Keratinocyte (primary cell): ENCODE measurements around the gene IRF9.

Experiments used
- EZH2 ChIP-seq: IDR thresholded peaks from one replicate; pipeline ENCODE4 v1.6.1; 2012; ENCODE audit warnings: inconsistent platforms, mild to moderate bottlenecking, low read length, moderate library complexity
- TF ChIP-seq, protein P1 (sequence below), 3 experiments: IDR thresholded peaks in 1 of 3; conservative IDR thresholded peaks in 1 of 3; optimal IDR thresholded peaks in 1 of 3; 2 replicates in 2 of 3; 3 replicates in 1 of 3; pipeline versions ENCODE3 to v1.5.1; 2011; ENCODE audit warnings: low read length in 3 of 3, mild to moderate bottlenecking in 3 of 3, moderate library complexity in 2 of 3, control low read depth in 1 of 3, inconsistent platforms in 1 of 3; ENCODE audit not compliant: insufficient read depth in 2 of 3; ENCODE audit errors: extremely low read depth in 1 of 3

DNA sequence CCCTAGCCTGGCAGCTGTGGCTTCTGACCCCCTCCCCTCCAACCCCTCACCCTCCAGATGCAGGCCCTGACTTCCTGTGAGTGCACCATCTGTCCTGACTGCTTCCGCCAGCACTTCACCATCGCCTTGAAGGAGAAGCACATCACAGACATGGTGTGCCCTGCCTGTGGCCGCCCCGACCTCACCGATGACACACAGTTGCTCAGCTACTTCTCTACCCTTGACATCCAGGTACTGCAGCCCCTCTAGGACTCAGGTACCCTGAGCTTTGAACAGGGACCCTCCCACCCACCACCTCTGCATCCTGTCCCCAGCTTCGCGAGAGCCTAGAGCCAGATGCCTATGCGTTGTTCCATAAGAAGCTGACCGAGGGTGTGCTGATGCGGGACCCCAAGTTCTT lies 6.0 kb upstream of the IRF9 start:
- TF ChIP-seq, protein P1, sequence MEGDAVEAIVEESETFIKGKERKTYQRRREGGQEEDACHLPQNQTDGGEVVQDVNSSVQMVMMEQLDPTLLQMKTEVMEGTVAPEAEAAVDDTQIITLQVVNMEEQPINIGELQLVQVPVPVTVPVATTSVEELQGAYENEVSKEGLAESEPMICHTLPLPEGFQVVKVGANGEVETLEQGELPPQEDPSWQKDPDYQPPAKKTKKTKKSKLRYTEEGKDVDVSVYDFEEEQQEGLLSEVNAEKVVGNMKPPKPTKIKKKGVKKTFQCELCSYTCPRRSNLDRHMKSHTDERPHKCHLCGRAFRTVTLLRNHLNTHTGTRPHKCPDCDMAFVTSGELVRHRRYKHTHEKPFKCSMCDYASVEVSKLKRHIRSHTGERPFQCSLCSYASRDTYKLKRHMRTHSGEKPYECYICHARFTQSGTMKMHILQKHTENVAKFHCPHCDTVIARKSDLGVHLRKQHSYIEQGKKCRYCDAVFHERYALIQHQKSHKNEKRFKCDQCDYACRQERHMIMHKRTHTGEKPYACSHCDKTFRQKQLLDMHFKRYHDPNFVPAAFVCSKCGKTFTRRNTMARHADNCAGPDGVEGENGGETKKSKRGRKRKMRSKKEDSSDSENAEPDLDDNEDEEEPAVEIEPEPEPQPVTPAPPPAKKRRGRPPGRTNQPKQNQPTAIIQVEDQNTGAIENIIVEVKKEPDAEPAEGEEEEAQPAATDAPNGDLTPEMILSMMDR (optimal IDR thresholded peaks at IDR 0.05 in 1 of 3, IDR thresholded peaks at IDR 0.05 in 1 of 3, conservative IDR thresholded peaks at IDR 0.05 in 1 of 3; ENCODE audit: extremely low read depth in 1 of 3, insufficient read depth in 2 of 3, low read length in 3 of 3), result no peak
- TF ChIP-seq EZH2, result no peak
